SK-N-MC (cell line): ENCODE data around the gene VPS4B.

ENCODE experiments used
- EZH2 ChIP-seq: fragments of 200-600 bp; sonication (generic); IDR thresholded peaks from one replicate; pipeline ENCODE4 v1.6.1; 2017; ENCODE audit warnings: antibody characterized with exemption
- FOXP2 ChIP-seq: optimal IDR thresholded peaks from 2 replicates; pipeline ENCODE3; 2011; ENCODE audit warnings: mild to moderate bottlenecking, moderate library complexity; ENCODE audit not compliant: insufficient read depth; ENCODE audit errors: extremely low read length, control extremely low read depth
- POLR2AphosphoS5 ChIP-seq: IDR thresholded peaks from 2 replicates; pipeline ENCODE4 v1.6.1; 2012; ENCODE audit warnings: mild to moderate bottlenecking, low read depth, low read length, borderline replicate concordance

GRCh38 chr18:63451799-63452660 is 29.8 kb upstream of the VPS4B start:
- TF ChIP-seq EZH2 (no peak), POLR2AphosphoS5 (no peak), FOXP2 (no peak)
